Heart left ventricle (tissue), 16 donors: ENCODE measurements around the gene TEX38. TPM values are rescaled to one million over a fixed set of nuclear protein-coding genes. Genes with fewer than 3 reads are reported as not detected.
A peak's percentile ranks its signal among the peaks of the same experiment; 100 is the strongest.
"Not testable (repeated sequence)": the region's sequence is repeated elsewhere in the genome, so short reads cannot be mapped to it uniquely, and the experiment has no call there.

Source experiments
- ATAC-seq, 4 donors: fragments of 200-7000 bp; cut with Tn5 transposase; one replicate each; pipeline ENCODE4 v1.9.1; 2020 to 2022; ENCODE audit warnings: moderate library complexity in 4 of 4, mild to moderate bottlenecking in 3 of 4, moderate number of reproducible peaks in 1 of 4
- DNase-seq, 5 donors: peaks; one replicate each; pipeline ENCODE4 v3.0.0-alpha.2; 2020
- H3K27ac ChIP-seq, 12 donors: fragments of 200-600 bp; sonication (generic) in 4 of 12; one replicate each; pipeline versions ENCODE4 v1.5.0 to v1.8.0; 2016 to 2022; ENCODE audit warnings: mild to moderate bottlenecking in 2 of 12
- H3K27me3 ChIP-seq, 9 donors: fragments of 200-600 bp; sonication (generic) in 2 of 9; one replicate each; pipeline versions ENCODE4 v1.5.1 to v1.8.0; 2016 to 2022; ENCODE audit warnings: mild to moderate bottlenecking in 3 of 9
- H3K36me3 ChIP-seq, 9 donors: fragments of 200-600 bp; sonication (generic) in 2 of 9; one replicate each; pipeline versions ENCODE4 v1.5.0 to v1.8.0; 2018 to 2022; ENCODE audit warnings: mild to moderate bottlenecking in 2 of 9
- H3K4me1 ChIP-seq, 12 donors: fragments of 200-600 bp; sonication (generic) in 4 of 12; one replicate each; pipeline versions ENCODE4 v1.5.0 to v1.8.0; 2016 to 2022; ENCODE audit warnings: mild to moderate bottlenecking in 3 of 12
- H3K4me3 ChIP-seq, 12 donors: fragments of 200-600 bp; sonication (generic) in 4 of 12; one replicate each; pipeline versions ENCODE4 v1.5.0 to v1.8.0; 2017 to 2022; ENCODE audit warnings: mild to moderate bottlenecking in 9 of 12, moderate library complexity in 4 of 12
- H3K9me3 ChIP-seq, 12 donors: fragments of 200-600 bp; sonication (generic) in 4 of 12; one replicate each; pipeline versions ENCODE4 v1.5.0 to v1.8.0; 2016 to 2022; ENCODE audit warnings: mild to moderate bottlenecking in 1 of 12
- POLR2A ChIP-seq, 2 donors: fragments of 450-650 bp; IDR thresholded peaks; one replicate each; pipeline ENCODE4 v1.6.1; 2017; ENCODE audit warnings: antibody characterized with exemption in 2 of 2, mild to moderate bottlenecking in 2 of 2, moderate library complexity in 2 of 2
- WGBS, 4 donors: extraction: QIAGEN DNeasy Blood & Tissue Kit in 2 of 4; methylation state at CpG; one replicate each; pipeline versions ENCODE4 v1.1.5 to v1.1.7; 2013 to 2018; 5-methylcytosine and 5-hydroxymethylcytosine counted together
- intact Hi-C, 10 donors: fragments of 100-400 bp; cut with DNase I; formaldehyde crosslinking; loops; one replicate each; pipeline versions ENCODE4 v1.11.1 to v1.14.2; 2022
- polyA plus RNA-seq, 2 donors: library from polyadenylated mRNA; stranded (reverse); fragments of 200-250 nt; gene quantifications; one replicate each; pipeline ENCODE4 v1.2.3, GENCODE V29; 2013
- total RNA-seq, 9 donors: library from RNA; depleted of rRNA in 2 of 9; stranded (reverse); fragments of >200 nt in 2 of 9; fragmentation: NEBNext Ultra II Directional in 3 of 9; extraction: Animal tissue kit (Norgen Biotek cat#: 25700) in 3 of 9; gene quantifications; one replicate each; pipeline versions ENCODE4 v1.1.0 to v1.2.4, GENCODE V29; 2016 to 2023
- TF ChIP-seq, protein P1 (sequence below), 12 donors: fragments of 200-600 bp; sonication (generic) in 4 of 12; IDR thresholded peaks; one replicate each; pipeline versions ENCODE4 v1.5.0 to v1.8.0; 2018 to 2022; ENCODE audit warnings: antibody characterized with exemption in 12 of 12, mild to moderate bottlenecking in 5 of 12
- donor health status: ischemic (EF 13 %, LVEDD 7.1; RV severe dilation, severe dysfunction).
- donor health status: healthy with polysubstance abuse.
- donor health status: DM: no; HTN: yes; CAD: no.
- donor health status: DM: no; HTN: no; CAD: no.
- donor health status: ischemic (EF 25% LVEDD 6.9; RV normal size, moderate dysfunction).
- donor health status: ischemic (EF 25% LVEDD 5.7; RV mildly dilated, moderate dysfunction).
- donor health status: healthy.
- donor health status: DM: yes; HTN: yes; CAD: no.
- donor health status: ischemic (EF 35%, LVEDD 5.7; RV mildly dilated, moderate dysfunction).
- donor health status: nonischemic (EF 11% LVEDD 7.7; RV severe dilation, severe dysfunction).
- donor health status: DM: yes; HTN: yes; CAD: no.
- donor health status: PGD.
- donor health status: ischemic (EF 29% LVEDD 5.4; RV normal size, mild dysfunction).
- donor health status: nonischemic (EF 23%, LVEDD 6.1; RV moderate dilation, normal function).

Gene TEX38
- total and polyA plus RNA-seq, 11 donors: 0.81 TPM; not detected in 10

DNA sequence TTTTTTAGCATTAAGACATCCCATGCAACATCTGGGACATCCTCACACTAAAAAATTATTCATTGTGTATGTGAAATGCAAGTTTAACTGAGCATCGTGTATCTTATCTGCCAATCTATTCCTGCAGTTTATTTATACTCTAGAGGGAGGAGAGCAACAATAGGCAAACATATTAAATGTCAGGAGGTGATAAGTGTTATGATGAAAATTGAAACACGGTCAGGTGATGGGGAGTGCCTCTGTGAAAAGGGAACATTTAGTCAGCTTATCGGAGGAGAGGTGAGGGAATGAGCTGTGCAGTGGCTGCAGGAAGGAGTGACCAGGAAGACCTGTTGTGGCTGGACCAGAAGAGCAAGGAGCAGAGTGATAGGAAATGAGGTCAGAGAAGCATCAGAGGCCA, 48.0 kb downstream of the TEX38 start:
- peaks cover 9 to 41% (median 29%) of the 10 kb centered on the region in 12 donors for H3K4me1 ChIP-seq
- intact Hi-C loops: loop anchor here (5.0 to 10.0 kb wide), 12 partner anchors 47 to 317 kb away; partner anchors contain the start of genes MOB3C (in 4 of the 10), ATPAF1 (in 2 of the 10) and TEX38 (in 2 of the 10)
- H3K36me3 ChIP-seq: peaks cover 0 to 19% (median 14%) of the 10 kb centered on the region in 9 donors
- no peaks in the 10 kb centered on the region for H3K9me3 ChIP-seq
- H3K27me3 ChIP-seq: no peaks in the 10 kb centered on the region
- H3K4me3 ChIP-seq: peak overlapping the region in 11 of 12 donors; percentile 77 to 99 (median 90)
- TF ChIP-seq, protein P1, sequence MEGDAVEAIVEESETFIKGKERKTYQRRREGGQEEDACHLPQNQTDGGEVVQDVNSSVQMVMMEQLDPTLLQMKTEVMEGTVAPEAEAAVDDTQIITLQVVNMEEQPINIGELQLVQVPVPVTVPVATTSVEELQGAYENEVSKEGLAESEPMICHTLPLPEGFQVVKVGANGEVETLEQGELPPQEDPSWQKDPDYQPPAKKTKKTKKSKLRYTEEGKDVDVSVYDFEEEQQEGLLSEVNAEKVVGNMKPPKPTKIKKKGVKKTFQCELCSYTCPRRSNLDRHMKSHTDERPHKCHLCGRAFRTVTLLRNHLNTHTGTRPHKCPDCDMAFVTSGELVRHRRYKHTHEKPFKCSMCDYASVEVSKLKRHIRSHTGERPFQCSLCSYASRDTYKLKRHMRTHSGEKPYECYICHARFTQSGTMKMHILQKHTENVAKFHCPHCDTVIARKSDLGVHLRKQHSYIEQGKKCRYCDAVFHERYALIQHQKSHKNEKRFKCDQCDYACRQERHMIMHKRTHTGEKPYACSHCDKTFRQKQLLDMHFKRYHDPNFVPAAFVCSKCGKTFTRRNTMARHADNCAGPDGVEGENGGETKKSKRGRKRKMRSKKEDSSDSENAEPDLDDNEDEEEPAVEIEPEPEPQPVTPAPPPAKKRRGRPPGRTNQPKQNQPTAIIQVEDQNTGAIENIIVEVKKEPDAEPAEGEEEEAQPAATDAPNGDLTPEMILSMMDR (IDR thresholded peaks at IDR 0.05): no peak
- TF ChIP-seq POLR2A (IDR thresholded peaks at IDR 0.05): no peak
- peak overlapping the region; percentile 24 to 88 (median 84) for H3K27ac ChIP-seq
- WGBS, 4 donors: 7 to 20% (median 11%) methylated on average over 3 of the region's 3 CpGs
- peak in 1 of 4 donors; percentile 17 for ATAC-seq
- no peak for DNase-seq

DNA sequence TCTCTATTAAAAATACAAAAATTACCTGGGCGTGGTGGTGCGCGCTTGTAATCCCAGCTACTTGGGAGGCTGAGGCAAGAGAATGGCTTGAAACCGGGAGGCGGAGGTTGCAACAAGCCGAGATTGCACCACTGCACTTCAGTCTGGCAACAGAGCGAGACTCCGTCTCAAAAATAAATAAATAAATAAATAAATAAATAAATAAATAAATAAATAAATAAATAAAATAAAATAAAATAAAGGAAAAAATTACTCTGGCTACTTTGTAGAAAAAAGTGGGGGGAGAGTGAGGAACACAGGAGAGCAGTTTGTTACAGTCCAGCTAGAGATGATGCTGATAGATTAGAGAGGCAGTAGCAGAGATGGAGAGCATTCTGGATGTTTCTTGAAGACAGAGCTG, 48.7 kb downstream of the TEX38 start:
- not testable (repeated sequence) for DNase-seq, ATAC-seq, H3K27ac ChIP-seq, H3K9me3 ChIP-seq, H3K4me3 ChIP-seq, H3K27me3 ChIP-seq
- intact Hi-C loops: loop anchor here (5.0 to 10.0 kb wide), 8 partner anchors 53 to 318 kb away; partner anchors contain the start of gene ATPAF1 (in 1 of the 10)
- 95 to 97% (median 97%) methylated on average over 8 of the region's 8 CpGs for WGBS, 4 donors
- Histone ChIP-seq H3K4me1 (peaks cover 9 to 45% (median 35%) of the 10 kb centered on the region in 12 donors), H3K36me3 (peaks cover 0 to 13% (median 8%) of the 10 kb centered on the region in 9 donors)

DNA sequence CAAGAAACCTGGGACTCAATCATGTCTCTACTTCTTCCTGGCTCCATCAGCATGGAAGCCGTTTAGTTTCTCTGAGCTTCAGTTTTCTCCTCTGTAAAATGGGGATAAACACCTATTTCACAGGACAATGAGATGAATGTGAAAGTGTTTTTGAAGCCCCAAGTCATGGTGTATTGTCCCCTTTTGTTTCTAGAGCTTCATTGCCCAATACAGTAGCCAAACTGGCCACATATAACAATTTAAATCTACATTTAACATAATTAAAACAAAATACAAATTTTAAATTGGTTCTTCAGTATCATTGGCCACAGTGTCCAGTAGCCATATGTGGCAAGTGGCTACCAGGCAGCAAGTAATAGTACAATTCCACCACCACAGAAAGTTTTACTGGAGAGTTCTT, 49.5 kb downstream of the TEX38 start:
- peaks cover 9 to 45% (median 35%) of the 10 kb centered on the region in 12 donors for H3K4me1 ChIP-seq
- TF ChIP-seq, protein P1 (IDR thresholded peaks at IDR 0.05): no peak
- TF ChIP-seq POLR2A (IDR thresholded peaks at IDR 0.05): no peak
- H3K27ac ChIP-seq: no peak overlapping the region
- H3K36me3 ChIP-seq: peaks cover 0 to 4% (median 0%) of the 10 kb centered on the region in 9 donors
- no peaks in the 10 kb centered on the region for H3K9me3 ChIP-seq
- 88 to 96% (median 94%) methylated on average over 1 of the region's 1 CpG for WGBS, 4 donors
- intact Hi-C loops: loop anchor here (5.0 to 10.0 kb wide), 8 partner anchors 54 to 319 kb away; partner anchors contain the start of gene ATPAF1 (in 1 of the 10)
- no peak overlapping the region for H3K4me3 ChIP-seq
- ATAC-seq (no peak), DNase-seq (no peak)
- H3K27me3 ChIP-seq: peaks cover 0 to 4% (median 0%) of the 10 kb centered on the region in 9 donors

DNA sequence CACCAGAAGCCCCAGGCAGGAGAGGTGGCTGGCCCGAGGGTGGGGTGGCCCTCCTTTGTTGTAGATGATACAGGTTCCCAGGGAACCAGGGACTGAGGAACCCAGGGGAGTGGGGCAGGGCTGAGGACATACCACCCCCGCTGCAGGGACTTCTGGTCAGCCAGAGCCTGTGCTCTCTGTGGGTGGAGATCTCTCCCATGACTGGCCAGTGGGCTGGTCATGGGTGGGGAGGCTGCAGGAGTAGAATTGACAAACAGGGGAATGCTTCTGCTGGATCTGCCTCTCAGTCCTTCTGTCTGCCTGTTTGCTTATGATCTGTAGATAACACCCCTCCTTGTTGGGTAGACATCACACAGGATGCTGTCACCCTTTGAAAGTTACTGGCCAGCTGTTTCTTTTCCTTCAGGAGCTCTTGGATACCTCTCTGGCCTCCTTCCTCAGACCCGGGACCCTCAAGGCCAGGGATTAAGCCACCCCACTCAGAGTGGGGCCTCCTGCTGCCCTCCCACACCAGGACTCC, 50.1 kb downstream of the TEX38 start:
- ATAC-seq (no peak), DNase-seq (no peak)
- Histone ChIP-seq H3K27me3 (peaks cover 0 to 9% (median 0%) of the 10 kb centered on the region in 9 donors), H3K4me3 (no peak overlapping the region), H3K36me3 (no peaks in the 10 kb centered on the region), H3K27ac (no peak overlapping the region), H3K4me1 (peaks cover 9 to 41% (median 30%) of the 10 kb centered on the region in 12 donors), H3K9me3 (no peaks in the 10 kb centered on the region)
- TF ChIP-seq POLR2A (IDR thresholded peaks at IDR 0.05): no peak
- TF ChIP-seq, protein P1 (IDR thresholded peaks at IDR 0.05): no peak
- intact Hi-C loops: loop anchor here (5.0 to 10.0 kb wide), 8 partner anchors 54 to 319 kb away; partner anchors contain the start of gene ATPAF1 (in 1 of the 10)
- 25 to 55% (median 47%) methylated on average over 3 of the region's 3 CpGs for WGBS, 4 donors

Other genes starting within 250 kb of the TEX38 start
- gene DMBX1, start 182.0 kb upstream of the TEX38 start, total RNA-seq: not detected
- gene DMBX1, start 182.0 kb upstream of the TEX38 start, polyA plus RNA-seq: not detected
- gene KNCN, start 120.2 kb upstream of the TEX38 start, total RNA-seq: not detected
- not detected for gene KNCN, start 120.2 kb upstream of the TEX38 start, polyA plus RNA-seq
- 10 to 100 TPM; 23.1 to 77.6 (median 37.8) TPM for gene MKNK1, start 67.6 kb upstream of the TEX38 start, total RNA-seq
- gene MKNK1, start 67.6 kb upstream of the TEX38 start, polyA plus RNA-seq: 10 to 100 TPM; 23.5 to 35.3 TPM
- 10 to 100 TPM in 6 of 9 donors, 1 to 10 TPM in 3; 6.9 to 24.0 (median 11.2) TPM for gene MOB3C, start 55.0 kb upstream of the TEX38 start, total RNA-seq
- gene MOB3C, start 55.0 kb upstream of the TEX38 start, polyA plus RNA-seq: 1 to 10 TPM; 6.0 to 9.7 TPM
- 100 to 1,000 TPM; 147 to 237 (median 179) TPM for gene ATPAF1, start 3.5 kb upstream of the TEX38 start, total RNA-seq
- 100 to 1,000 TPM in 1 of 2 donors, 10 to 100 TPM in 1; 96.8 to 263 TPM for gene ATPAF1, start 3.5 kb upstream of the TEX38 start, polyA plus RNA-seq
- 10 to 100 TPM; 46.6 to 91.9 (median 64.0) TPM for gene EFCAB14, start 47.3 kb downstream of the TEX38 start, total RNA-seq
- gene EFCAB14, start 47.3 kb downstream of the TEX38 start, polyA plus RNA-seq: 10 to 100 TPM; 10.7 to 39.4 TPM
- 100 to 1,000 TPM in 1 of 9 donors, 10 to 100 TPM in 3, 1 to 10 TPM in 4, not detected in 1; 1.5 to 103 (median 10.0) TPM for gene CYP4B1, start 127.2 kb downstream of the TEX38 start, total RNA-seq
- gene CYP4B1, start 127.2 kb downstream of the TEX38 start, polyA plus RNA-seq: 10 to 100 TPM in 1 of 2 donors, 1 to 10 TPM in 1; 7.6 to 24.9 TPM